DMS114 treated with DMSO at 0.1 percent for 48 hours (cell line): ENCODE measurements around the gene CLIP1.
A peak's percentile ranks its signal among the peaks of the same experiment; 100 is the strongest.
"Not testable (repeated sequence)": the region's sequence is repeated elsewhere in the genome, so short reads cannot be mapped to it uniquely, and the experiment has no call there.

Experiments
- DNase-seq: peaks from one replicate; lab custom pipeline; 2025; ENCODE audit not compliant: unreplicated experiment; lab: John Stamatoyannopoulos, UW

Gene CLIP1

GRCh38 chr12:122421821-122422729, at the start of gene CLIP1:
Gene CLIP1 (minus strand): TSS chr12:122422669. CDS start chr12:122380452, 42,217 bp downstream.
- DNase-seq, result peak; percentile 30

GRCh38 chr12:122471324-122472226, 49.1 kb upstream of the CLIP1 start:
- peak; percentile 60 for DNase-seq

GRCh38 chr12:122470576-122470975, 48.1 kb upstream of the CLIP1 start:
- not testable (repeated sequence) for DNase-seq

DNA sequence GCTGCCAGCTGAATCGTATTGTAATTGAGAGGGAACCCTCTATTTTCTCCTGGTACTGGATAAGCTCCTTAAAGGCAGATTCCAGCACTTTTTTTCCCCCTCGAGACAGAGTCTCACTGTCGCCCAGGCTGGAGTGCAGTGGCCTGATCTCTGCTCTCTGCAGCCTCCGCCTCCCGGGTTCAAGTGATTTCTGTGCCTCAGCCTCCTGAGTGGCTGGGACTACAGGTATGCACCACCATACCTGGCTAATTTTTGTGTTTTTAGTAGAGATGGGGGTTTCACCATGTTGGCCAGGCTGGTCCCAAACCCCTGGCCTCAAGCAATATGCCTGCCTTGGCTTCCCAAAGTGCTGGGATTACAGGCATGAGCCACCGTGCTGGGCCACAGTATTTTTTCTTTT, 47.4 kb upstream of the CLIP1 start:
- DNase-seq, result not testable (repeated sequence)

- DNase-seq, result no peak
These were observed 45.5 kb upstream of the CLIP1 start for GRCh38 chr12:122467983-122468382.

DNA sequence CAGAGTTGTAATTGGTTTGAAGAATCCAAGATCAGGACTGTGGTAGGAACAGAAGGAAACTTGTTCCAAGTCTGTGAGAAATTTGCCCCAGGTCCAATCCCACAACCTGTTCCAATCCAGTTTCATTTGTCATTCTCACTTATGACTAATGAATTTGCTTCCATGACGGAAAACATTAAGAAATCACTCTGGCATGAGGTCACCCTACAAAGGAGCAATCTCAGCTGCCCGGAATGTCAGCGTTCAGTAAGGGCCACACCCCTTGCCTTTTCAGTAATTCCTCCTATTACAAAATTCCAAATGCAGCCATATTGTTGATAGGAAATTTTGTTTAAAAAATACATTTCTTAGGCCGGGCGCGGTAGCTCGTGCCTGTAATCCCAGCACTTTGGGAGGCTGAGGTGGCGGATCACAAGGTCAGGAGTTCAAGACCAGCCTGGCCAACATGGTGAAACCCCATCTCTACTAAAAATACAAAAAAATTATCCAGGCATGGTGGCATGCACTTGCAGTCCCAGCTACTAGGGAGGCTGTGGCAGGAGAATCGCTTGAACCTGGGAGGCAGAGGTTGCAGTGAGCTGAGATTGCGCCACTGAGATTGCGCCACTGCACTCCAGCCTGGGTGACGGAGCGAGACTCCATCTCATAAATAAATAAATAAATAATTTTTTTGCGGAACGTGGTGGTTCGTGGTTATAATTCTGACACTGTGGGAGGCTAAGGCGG, 42.0 kb upstream of the CLIP1 start:
- DNase-seq, result not testable (repeated sequence)

GRCh38 chr12:122460641-122461040, 38.2 kb upstream of the CLIP1 start:
- DNase-seq, result no peak

DNA sequence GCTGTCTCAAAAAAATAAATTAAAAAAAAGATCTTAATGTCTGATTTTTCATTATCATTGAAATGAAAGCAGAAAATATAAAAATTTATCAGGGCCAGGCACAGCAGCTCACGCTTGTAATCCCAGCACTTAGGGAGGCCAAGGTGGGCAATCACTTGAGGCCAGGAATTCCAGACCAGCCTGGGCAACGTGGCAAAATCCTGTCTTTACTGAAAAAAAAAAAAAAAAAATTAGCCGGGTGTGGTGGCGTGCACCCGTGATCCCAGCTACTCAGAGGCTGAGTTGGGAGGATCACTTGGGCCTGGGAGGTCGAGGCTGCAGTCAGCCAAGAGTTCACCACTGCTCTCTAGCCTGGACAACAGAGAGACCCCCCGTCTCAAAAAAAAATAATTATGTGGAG, 37.6 kb upstream of the CLIP1 start:
- DNase-seq, result no peak

GRCh38 chr12:122459211-122459610, 36.7 kb upstream of the CLIP1 start:
- DNase-seq, result no peak

DNA sequence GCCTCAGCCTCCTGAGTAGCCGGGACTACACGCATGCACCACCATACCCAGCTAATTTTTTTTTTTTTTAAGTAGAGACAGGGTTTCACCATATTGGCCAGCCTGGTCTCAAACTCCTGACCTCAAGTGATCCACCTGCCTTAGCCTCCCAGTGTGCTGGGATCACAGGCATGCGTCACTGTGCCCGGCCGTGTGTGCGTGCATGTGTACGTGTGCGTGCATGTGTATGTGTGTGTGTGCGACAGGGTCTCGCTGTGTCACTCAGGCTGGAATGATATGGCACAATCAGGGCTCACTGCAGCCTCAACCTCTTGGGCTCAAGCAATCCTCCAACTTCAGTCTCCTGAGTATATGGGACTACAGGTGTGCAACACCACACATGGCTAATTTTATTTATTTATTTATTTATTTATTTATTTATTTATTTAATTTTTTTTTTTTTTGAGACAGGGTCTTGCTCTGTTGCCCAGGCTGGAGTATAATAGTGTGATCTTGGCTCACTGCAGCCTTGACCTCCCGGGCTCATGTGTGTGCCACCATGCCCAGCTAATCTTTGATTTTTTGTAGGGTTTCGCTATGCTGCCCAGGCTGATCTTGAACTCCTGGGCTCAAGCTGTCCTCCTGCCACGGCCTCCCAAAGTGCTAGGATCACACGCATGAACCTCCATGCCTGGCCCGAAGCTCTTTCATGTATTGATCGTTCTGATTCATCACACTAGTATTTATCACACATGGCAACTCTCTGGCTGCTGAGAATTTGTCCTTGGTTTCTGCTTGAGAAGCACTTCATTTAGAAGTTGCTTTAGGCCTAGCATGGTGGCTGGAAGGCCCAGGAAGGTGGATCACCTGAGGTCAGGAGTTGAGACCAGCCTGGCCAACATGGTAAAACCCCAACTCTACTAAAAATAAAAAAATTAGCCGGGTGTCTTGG, 35.9 kb upstream of the CLIP1 start:
- DNase-seq, result no peak

GRCh38 chr12:122457627-122458026, 35.2 kb upstream of the CLIP1 start:
- no peak for DNase-seq

GRCh38 chr12:122454739-122455138, 32.3 kb upstream of the CLIP1 start:
- no peak for DNase-seq

GRCh38 chr12:122454250-122454721, 31.8 kb upstream of the CLIP1 start:
- no peak for DNase-seq

GRCh38 chr12:122452701-122453285, 30.3 kb upstream of the CLIP1 start:
- DNase-seq, result no peak

DNA sequence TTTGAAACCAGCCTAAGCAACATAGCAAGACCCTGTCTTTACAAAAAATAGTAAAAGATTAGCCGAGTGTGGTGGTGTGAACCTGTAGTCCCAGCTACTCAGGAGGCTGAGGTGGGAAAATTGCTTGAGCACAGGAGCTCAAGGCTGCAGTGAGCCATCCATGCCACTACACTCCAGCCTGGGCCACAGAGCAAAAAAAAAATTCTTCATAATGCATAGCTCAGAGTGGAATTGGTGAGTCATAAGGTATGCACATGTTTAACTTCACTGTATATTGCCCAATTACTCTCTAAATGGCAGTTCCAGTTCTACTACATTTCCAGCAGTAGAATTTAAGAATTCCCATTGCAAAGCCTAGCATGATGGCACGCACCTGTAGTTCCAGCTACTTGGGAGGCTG, 26.8 kb upstream of the CLIP1 start:
- DNase-seq, result no peak

- DNase-seq, result not testable (repeated sequence)
These were observed 25.4 kb upstream of the CLIP1 start for GRCh38 chr12:122447825-122448224.

GRCh38 chr12:122446390-122446789, 23.9 kb upstream of the CLIP1 start:
- not testable (repeated sequence) for DNase-seq

GRCh38 chr12:122444071-122444470, 21.6 kb upstream of the CLIP1 start:
- not testable (repeated sequence) for DNase-seq

GRCh38 chr12:122438822-122439221, 16.4 kb upstream of the CLIP1 start:
- DNase-seq, result not testable (repeated sequence)
